PC-9 (cell line): ENCODE results near the gene ARFGEF3.

Experiments used
- CTCF ChIP-seq: fragments of 200-600 bp; sonication (generic); conservative IDR thresholded peaks from 2 replicates; pipeline ENCODE4 v1.6.1; 2017; ENCODE audit warnings: mixed run types, antibody characterized with exemption, mild to moderate bottlenecking, moderate library complexity
- EZH2 ChIP-seq: fragments of 200-600 bp; sonication (generic); IDR thresholded peaks from 2 replicates; pipeline ENCODE4 v1.8.0; 2017; ENCODE audit warnings: antibody characterized with exemption, low read depth

GRCh38 chr6:138339024-138339423, 177.3 kb downstream of the ARFGEF3 start:
- TF ChIP-seq CTCF (no peak), EZH2 (no peak)
